ENCODE measurements around the gene LAP3. TPM values are rescaled to one million over a fixed set of nuclear protein-coding genes. Genes with fewer than 3 reads are reported as not detected.

Gene LAP3
- total RNA-seq, result 222 and 338 TPM in 2 replicates

GRCh38 chr4:17576932-17577664 lies at the start of gene LAP3:
LAP3 (plus strand) TSS chr4:17577198; CDS start chr4:17577466, 268 bp downstream.

GRCh38 chr4:17614416-17615299 lies 37.7 kb downstream of the LAP3 start, which contains the start of gene MED28:
MED28 (plus strand) TSS chr4:17614641; CDS start chr4:17614655, 14 bp downstream.

Other genes starting within 250 kb of the LAP3 start
- 9.6 and 22.2 TPM in 2 replicates for gene QDPR, start 65.1 kb upstream of the LAP3 start, total RNA-seq
- not detected in 2 replicates for gene CLRN2, start 62.0 kb upstream of the LAP3 start, total RNA-seq
- gene MED28, start 37.4 kb downstream of the LAP3 start, total RNA-seq, result 8.9 and 16.0 TPM in 2 replicates
- not detected in 2 replicates for gene FAM184B, start 204.4 kb downstream of the LAP3 start, total RNA-seq
- 12.5 and 21.3 TPM in 2 replicates for gene DCAF16, start 233.6 kb downstream of the LAP3 start, total RNA-seq
- 29.7 and 34.2 TPM in 2 replicates for gene NCAPG, start 233.8 kb downstream of the LAP3 start, total RNA-seq